SU-DHL-6 (cell line): ENCODE results near the gene RPS5.
A peak's percentile ranks its signal among the peaks of the same experiment; 100 is the strongest.

Experiments
- H2AFZ ChIP-seq: fragments of 200-600 bp; sonication (generic); 2 replicates; pipeline ENCODE4 v1.6.1; 2014; ENCODE audit warnings: low read depth, mild to moderate bottlenecking, moderate library complexity, mixed read lengths, antibody characterized with exemption, low read length; ENCODE audit not compliant: severe bottlenecking
- H3F3A ChIP-seq: fragments of 200-600 bp; shearing (Covaris generic); 2 replicates; pipeline ENCODE4 v1.6.0; 2016; ENCODE audit warnings: antibody characterized with exemption, mild to moderate bottlenecking; ENCODE audit not compliant: insufficient read depth
- H3K27ac ChIP-seq: fragments of 200-600 bp; sonication (generic); 2 replicates; pipeline ENCODE4 v1.5.1; 2016; ENCODE audit warnings: low read depth, mild to moderate bottlenecking, low read length, moderate library complexity, mixed read lengths
- H3K27me3 ChIP-seq: fragments of 200-600 bp; sonication (generic), shearing (Covaris generic); 2 replicates; pipeline ENCODE4 v1.6.0; 2014; ENCODE audit warnings: mild to moderate bottlenecking, low read length
- H3K36me3 ChIP-seq: fragments of 200-600 bp; sonication (generic); 2 replicates; pipeline ENCODE4 v1.6.1; 2014; ENCODE audit warnings: mild to moderate bottlenecking, low read length, mixed read lengths
- H3K4me2 ChIP-seq: fragments of 300-600, 200-600 bp; shearing (Covaris generic), sonication (generic); 2 replicates; pipeline ENCODE4 v1.6.0; 2014; ENCODE audit warnings: low read length, low read depth, mild to moderate bottlenecking; ENCODE audit not compliant: poor library complexity, severe bottlenecking
- H3K4me3 ChIP-seq: fragments of 200-600 bp; sonication (generic); 2 replicates; pipeline ENCODE4 v1.5.1; 2014; ENCODE audit warnings: antibody characterized with exemption, low read length, mild to moderate bottlenecking, mixed read lengths; ENCODE audit not compliant: insufficient read depth, poor library complexity, severe bottlenecking
- H3K79me2 ChIP-seq: fragments of 200-600 bp; sonication (generic); 2 replicates; pipeline ENCODE4 v1.6.1; 2014; ENCODE audit warnings: mild to moderate bottlenecking, low read length, moderate library complexity; ENCODE audit not compliant: insufficient read depth
- H3K9ac ChIP-seq: fragments of 200-600 bp; sonication (generic); 2 replicates; pipeline ENCODE4 v1.7.0; 2014; ENCODE audit warnings: mild to moderate bottlenecking, low read length
- H3K9me2 ChIP-seq: fragments of 200-600 bp; sonication (generic); replicated peaks from 2 replicates; pipeline ENCODE4 v1.6.1; 2014; ENCODE audit warnings: low read length; ENCODE audit not compliant: insufficient read depth
- H3K9me3 ChIP-seq: fragments of 200-600 bp; sonication (generic); 2 replicates; pipeline ENCODE4 v1.6.1; 2014; ENCODE audit warnings: low read length, mixed read lengths; ENCODE audit not compliant: insufficient read depth
- H4K20me1 ChIP-seq: fragments of 200-600 bp; sonication (generic); 2 replicates; pipeline ENCODE4 v1.6.1; 2014; ENCODE audit warnings: low read depth, mild to moderate bottlenecking, antibody characterized with exemption, low read length, moderate library complexity, mixed read lengths
- CTCF ChIP-seq: fragments of 200-600 bp; sonication (generic); IDR thresholded peaks from one replicate; pipeline ENCODE4 v1.5.1; 2017; ENCODE audit warnings: antibody characterized with exemption, mild to moderate bottlenecking, low read length, moderate library complexity; ENCODE audit not compliant: insufficient read depth, poor library complexity, severe bottlenecking
- EZH2phosphoT487 ChIP-seq: fragments of 200-600 bp; sonication (generic), shearing (Covaris generic); conservative IDR thresholded peaks from 2 replicates; pipeline ENCODE4 v1.6.1; 2018; ENCODE audit warnings: mild to moderate bottlenecking, antibody characterized with exemption, low read length, moderate library complexity, mixed read lengths

Gene RPS5

GRCh38 chr19:58385313-58385890 lies 1.7 kb upstream of the RPS5 start:
- Histone ChIP-seq H3K4me2 (peak overlapping the region; percentile 68), H3K9me2 (no peaks in the 10 kb centered on the region), H3K9me3 (no peaks in the 10 kb centered on the region), H3K36me3 (peaks cover 10% of the 10 kb centered on the region), H3K79me2 (peaks cover 33% of the 10 kb centered on the region), H3K27ac (peak overlapping the region; percentile 92), H3F3A (peaks cover 17% of the 10 kb centered on the region), H2AFZ (no peak overlapping the region), H3K27me3 (no peaks in the 10 kb centered on the region), H3K9ac (peak overlapping the region; percentile 98), H4K20me1 (peaks cover 15% of the 10 kb centered on the region), H3K4me3 (peak overlapping the region; percentile 78)
- TF ChIP-seq EZH2phosphoT487, result no peak

- peaks cover 17% of the 10 kb centered on the region for H3F3A ChIP-seq
- H3K36me3 ChIP-seq, result peaks cover 16% of the 10 kb centered on the region
- H3K79me2 ChIP-seq, result peaks cover 39% of the 10 kb centered on the region
- H3K27ac ChIP-seq, result peak overlapping the region; percentile 92
- no peaks in the 10 kb centered on the region for H3K9me3 ChIP-seq
- H2AFZ ChIP-seq, result no peak overlapping the region
- H4K20me1 ChIP-seq, result peaks cover 21% of the 10 kb centered on the region
- TF ChIP-seq CTCF (no peak), EZH2phosphoT487 (no peak)
- H3K4me3 ChIP-seq, result peak overlapping the region; percentile 78
- H3K9me2 ChIP-seq, result no peaks in the 10 kb centered on the region
- H3K9ac ChIP-seq, result peak overlapping the region; percentile 98
- peak overlapping the region; percentile 68 for H3K4me2 ChIP-seq
- H3K27me3 ChIP-seq, result no peaks in the 10 kb centered on the region
Observed at GRCh38 chr19:58385891-58386575, 1.0 kb upstream of the RPS5 start.

GRCh38 chr19:58387338-58388174 lies 487 bp downstream of the RPS5 start:
- Histone ChIP-seq H3F3A (peaks cover 7% of the 10 kb centered on the region; the same call in 1 of the 2 replicates), H3K79me2 (peaks cover 43% of the 10 kb centered on the region), H2AFZ (no peak overlapping the region), H4K20me1 (peaks cover 23% of the 10 kb centered on the region), H3K27me3 (no peaks in the 10 kb centered on the region), H3K36me3 (peaks cover 16% of the 10 kb centered on the region), H3K9me3 (no peaks in the 10 kb centered on the region), H3K27ac (peak overlapping the region; percentile 45), H3K9ac (peak overlapping the region; percentile 98), H3K9me2 (no peaks in the 10 kb centered on the region), H3K4me3 (peak overlapping the region; percentile 99), H3K4me2 (peak overlapping the region; percentile 87)
- TF ChIP-seq EZH2phosphoT487 (no peak), CTCF (no peak)
